ENCODE measurements around the gene RGS7.

DNA sequence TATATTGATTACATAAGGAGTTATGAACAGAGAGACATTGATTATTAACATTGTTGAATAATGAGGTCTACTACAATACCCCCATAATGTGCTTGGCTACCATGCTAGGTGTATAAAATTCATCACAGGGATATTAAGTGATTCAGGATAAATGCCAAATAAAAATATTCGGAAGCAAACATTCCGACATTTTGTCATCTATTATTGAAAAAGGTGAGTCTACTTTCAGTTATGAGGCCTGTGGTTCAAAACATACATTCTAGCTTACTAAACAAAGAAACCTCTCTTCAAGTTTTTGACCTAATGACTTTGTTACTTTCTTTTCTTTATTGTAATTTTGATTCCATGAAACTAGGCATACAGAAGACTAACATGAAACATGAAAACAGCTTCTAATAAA lies 554.7 kb downstream of the RGS7 start:
- TF ChIP-seq, protein P1, sequence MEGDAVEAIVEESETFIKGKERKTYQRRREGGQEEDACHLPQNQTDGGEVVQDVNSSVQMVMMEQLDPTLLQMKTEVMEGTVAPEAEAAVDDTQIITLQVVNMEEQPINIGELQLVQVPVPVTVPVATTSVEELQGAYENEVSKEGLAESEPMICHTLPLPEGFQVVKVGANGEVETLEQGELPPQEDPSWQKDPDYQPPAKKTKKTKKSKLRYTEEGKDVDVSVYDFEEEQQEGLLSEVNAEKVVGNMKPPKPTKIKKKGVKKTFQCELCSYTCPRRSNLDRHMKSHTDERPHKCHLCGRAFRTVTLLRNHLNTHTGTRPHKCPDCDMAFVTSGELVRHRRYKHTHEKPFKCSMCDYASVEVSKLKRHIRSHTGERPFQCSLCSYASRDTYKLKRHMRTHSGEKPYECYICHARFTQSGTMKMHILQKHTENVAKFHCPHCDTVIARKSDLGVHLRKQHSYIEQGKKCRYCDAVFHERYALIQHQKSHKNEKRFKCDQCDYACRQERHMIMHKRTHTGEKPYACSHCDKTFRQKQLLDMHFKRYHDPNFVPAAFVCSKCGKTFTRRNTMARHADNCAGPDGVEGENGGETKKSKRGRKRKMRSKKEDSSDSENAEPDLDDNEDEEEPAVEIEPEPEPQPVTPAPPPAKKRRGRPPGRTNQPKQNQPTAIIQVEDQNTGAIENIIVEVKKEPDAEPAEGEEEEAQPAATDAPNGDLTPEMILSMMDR (IDR thresholded peaks at IDR 0.05) = no peak
- no peak for TF ChIP-seq POLR2A (IDR thresholded peaks at IDR 0.05; ENCODE audit: low read depth)

All from esophagus muscularis mucosa (tissue), 3 donors.